D341Med (cell line): ENCODE data around the gene PBX4.

Source experiments
- DNase-seq: peaks from one replicate; pipeline ENCODE4 v3.0.0; 2012; ENCODE audit warnings: low spot score

The PBX4 gene

DNA sequence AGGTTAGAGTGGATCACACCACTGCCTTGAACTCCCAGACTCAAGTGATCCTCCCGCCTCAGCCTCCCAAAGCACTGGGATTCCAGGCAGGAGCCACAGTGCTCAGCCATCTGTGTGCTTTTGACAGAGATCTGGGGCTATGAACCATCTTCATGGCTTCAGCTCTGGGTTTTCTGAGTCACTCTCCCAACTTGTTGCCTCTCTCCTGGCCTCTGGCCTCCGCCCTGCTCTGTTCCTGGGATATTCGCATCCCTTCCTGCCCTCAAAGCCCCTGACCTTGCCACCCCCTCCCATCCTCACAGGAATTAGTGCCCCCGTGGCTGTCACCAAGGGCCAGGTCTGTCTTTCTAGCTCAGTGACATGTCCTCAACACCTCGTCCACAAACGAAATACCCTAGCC, 30.7 kb upstream of the PBX4 start:
- DNase-seq, result no peak

DNA sequence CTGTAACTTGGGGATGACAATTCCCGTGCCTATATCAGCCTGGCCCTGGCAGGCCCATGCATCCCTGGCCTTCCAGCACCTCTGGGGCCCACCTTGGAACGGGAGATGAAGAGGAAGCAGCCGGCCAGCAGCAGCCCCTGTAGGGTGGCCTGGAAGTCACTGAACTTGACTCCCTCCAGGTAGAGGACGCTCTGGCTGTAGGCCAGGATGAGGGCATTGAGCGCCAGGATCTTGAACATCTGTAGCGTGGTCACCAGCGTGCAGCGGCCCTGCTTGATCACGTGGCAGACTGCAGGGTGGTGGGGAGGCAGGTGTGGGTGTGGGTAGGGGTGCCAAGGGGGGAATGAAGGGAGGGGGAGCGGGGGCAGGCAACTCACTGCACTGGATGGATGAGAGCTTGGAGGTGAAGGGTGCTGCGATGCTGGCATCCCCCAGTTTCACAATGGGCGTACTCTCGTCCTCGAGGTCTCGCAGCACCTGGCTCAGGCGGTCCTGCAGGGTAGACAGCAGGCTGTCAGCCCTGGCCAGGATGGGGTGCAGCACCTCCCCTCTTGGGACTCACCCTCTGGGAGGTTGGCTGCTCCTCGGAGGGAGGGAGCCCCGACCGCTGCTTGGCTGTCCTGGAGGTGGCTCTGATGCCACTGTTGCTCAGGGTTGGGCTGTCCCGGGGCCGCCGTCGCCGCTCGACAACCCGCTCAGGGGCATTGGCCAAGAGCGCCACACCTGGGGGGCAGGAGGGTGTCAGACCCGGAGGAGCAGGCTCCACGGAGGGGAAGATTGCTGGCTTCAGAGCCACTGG, 28.7 kb upstream of the PBX4 start:
- DNase-seq, result no peak

DNA sequence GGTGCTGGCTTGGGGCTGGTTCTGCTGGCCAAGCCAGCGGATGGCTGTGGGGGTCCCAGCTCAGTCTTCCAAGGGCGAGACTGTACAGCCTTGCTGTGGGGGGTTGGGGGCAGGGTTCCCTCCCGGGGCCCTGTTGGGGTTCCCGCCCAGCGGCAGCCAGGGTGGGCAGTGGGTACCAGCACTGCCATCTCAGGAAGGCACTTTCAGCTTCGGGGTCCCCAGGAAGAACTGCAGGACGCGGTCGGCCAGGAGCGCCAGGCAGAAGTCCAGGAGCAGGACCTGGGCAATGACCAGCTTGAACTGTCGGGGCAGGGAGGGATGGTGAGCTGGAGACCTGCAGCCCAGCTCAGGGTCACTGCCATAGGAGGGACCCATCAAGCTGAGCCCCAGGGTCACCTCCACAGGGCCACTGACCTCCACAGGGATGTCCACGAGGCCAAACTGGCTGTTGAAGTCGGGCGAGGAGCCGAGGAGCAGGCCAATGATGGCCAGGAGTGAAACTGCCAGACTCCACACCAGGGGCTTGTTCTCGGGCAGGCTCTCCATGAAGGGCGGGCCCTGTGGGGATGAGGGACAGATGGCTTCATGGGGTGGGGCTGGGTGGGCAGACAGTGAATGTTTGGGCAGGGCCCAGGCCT, 26.9 kb upstream of the PBX4 start:
- no peak for DNase-seq

DNA sequence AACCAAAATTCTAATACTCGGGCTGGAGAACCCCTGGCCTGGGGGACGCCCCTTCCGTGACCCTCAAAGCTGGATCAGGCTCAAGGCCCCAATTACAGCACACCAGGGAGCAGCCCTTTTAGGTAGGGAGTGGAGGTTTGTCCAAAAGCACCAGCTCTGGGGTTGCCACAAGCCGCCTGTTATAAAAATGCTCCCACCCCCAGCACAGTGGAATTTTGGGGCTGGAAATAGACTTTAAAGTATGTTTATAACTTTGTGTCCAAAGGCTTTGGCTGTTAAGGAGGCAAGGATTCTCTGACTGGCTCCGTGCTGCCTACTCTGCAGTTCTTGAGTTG, 25.5 kb upstream of the PBX4 start:
- DNase-seq, result no peak

DNA sequence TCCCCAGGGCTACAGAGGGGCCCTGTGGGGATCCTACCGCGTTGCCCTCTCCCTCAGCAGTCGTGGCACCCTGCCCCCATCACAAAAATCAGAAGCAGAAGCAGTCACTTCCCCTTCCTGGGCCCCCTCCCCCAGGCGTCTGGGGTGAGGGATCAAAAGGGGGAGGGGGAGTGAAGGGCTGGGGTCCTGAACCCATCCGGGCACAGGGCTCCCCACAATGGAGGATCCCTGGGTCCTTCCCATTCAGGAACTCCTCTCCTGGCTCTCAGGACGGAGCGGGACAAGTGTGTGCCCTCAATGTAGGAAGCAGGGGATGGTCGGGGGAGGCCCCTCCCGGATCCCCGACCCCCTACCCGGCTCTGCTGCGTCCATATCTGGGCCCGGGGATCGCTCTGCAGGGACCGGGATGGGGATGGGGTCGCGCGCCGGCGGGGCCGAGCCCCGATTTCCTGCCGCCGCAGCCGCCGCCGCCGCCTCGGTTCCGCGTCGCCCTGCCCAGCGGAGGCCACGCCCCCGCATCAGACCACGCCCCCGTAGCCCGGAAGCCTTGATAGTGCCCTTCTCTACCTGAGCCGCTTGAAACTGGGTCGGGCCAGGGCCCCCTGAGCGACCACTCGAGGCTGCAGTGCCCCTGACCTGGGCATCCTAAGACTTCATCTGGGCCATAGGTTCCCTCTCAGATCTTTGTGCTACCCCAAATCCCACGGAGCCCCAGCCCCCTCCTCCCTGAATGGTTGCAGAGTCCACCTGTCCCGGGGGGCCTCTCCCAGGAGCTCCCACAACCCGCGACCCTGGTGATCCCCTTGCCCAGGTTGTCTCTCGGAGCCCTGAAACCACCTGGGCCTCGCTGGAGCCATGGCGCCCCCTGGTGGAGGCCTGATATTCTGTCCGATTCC, 24.9 kb upstream of the PBX4 start, which contains the start of gene GMIP:
Gene GMIP (minus strand): TSS at position 500 of the 896 bp plus-strand sequence. CDS start 128 bp downstream, at position 372.
- DNase-seq, result peak; percentile 89

DNA sequence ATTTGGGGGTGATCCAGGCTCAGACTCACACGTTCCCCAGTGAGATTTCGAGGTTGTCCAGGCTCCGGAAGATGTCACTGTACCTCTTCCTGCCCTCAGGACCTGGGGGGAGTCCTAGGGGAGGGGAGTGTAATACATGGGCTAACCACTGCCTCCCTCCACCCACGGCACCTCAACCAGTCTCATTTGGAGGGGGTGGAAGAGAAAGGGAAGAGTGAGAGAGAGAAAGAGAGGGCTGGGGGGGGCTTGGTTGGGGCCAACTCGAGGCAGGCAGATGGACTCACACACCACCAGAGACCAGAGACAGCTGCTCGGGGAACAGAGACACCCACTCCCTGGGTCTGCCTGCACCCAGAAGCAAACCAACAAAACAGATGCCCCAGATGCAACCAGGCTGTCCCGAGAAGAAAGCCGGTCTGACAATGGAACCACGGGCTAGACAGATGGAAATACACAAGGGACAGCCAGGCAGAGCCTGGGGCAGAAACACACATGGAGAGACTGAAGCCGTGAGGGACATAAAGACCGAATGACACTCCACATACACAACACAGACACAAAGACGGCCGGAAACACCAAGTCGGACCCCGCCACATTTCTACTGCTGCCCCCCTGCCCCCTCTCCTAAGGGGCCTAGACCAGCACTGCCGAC, 24.1 kb upstream of the PBX4 start:
- peak; percentile 62 for DNase-seq

DNA sequence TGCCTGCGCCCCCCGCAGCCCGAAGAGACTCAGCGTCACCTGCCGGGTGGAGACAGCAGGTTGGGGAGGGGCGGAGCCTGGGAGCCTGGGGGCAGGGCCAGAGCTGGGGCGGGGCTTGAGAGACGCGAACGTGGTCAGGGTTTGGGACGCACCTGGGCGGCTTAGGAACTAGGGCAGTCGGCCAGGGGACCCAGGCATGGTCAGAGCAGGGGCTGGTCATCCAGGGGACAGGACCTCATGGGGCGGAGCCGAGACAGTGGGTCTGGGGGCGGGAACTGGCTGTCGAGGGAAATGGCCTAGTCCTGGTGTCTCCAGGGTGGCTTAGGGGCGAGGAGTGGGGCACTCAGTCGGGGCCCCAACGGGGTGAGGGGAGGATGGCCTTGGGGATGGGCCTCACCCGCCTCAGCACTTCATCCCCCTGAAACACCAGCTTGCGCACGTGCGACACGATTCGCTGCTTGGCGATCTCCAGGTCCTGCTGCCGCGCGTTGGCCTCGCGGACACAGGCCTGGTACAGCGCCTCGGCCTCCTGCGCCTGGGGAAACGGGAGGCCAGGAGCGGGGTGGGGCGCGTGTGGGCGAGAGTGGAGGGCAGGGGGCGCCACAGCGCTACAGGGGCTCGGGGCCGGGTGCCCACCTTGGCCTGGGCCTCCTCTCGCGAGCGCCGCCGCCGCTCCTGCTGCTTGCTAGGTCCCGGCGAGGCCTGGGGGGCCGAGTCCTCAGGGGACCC, 19.2 kb upstream of the PBX4 start:
- no peak for DNase-seq

DNA sequence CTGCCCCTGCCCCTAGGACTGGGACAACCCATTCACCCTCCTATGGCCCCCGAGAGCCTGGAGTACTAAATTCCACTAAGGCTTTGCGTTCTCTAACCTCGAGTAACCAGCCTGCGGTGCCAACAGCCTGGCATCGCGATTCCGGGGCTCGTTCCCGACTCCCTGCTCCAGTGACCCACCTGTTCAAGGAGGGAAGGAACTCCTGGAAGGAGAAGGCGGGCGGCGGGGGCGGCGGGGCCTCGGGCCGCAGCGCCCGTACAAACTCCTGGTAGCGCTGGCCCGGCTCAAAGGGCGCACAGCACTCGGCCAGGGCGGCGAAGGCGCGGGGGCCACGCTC, 18.7 kb upstream of the PBX4 start:
- no peak for DNase-seq

DNA sequence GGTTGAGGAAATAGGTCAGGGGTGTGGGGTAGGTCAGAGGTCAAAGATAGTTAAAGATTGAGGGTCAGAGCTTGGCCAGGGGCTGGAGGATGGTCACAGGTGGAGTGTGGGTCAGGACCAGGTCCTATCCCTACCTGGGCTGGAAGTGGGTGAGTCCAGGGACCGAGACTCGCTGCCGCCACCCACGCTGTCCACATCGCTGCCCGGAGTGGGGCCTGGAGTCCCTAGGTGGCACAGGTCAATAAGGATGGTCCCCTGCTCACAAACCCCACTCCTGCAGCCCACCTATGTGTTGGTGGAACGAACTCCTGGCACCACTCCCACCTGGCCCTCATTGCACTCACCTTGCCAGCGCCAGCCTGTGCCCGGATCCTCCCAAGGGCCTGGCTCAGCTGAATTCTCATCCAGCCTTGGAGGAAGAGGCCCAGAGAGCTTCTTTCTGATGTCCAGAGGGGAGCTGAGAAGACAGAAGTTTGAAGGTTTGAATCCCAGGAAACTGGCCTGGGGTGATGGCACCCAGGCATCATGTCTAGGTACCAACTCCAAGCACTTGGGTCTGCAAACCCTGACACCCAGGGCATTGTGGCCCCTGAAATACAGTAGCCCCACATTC, 18.2 kb upstream of the PBX4 start:
- no peak for DNase-seq

DNA sequence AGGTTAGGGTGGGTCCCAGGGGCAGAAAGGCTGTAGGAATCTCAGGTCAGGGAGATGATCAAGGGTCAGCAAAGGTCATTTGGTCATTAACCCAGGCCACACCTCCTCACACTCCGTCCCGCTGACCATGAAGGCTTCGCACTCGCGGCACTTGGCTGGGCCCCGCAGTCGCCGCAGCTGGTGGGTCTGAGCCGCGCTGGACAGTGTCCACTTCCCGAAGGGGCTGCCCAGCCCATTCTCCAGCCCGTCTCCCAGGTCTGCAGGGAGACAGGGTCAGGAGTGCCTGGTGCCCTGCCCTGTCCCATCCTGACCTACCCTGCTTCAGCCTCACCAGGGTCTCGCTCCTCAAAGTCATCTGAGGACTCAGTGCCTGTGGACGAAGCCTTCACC, 16.8 kb upstream of the PBX4 start:
- no peak for DNase-seq

DNA sequence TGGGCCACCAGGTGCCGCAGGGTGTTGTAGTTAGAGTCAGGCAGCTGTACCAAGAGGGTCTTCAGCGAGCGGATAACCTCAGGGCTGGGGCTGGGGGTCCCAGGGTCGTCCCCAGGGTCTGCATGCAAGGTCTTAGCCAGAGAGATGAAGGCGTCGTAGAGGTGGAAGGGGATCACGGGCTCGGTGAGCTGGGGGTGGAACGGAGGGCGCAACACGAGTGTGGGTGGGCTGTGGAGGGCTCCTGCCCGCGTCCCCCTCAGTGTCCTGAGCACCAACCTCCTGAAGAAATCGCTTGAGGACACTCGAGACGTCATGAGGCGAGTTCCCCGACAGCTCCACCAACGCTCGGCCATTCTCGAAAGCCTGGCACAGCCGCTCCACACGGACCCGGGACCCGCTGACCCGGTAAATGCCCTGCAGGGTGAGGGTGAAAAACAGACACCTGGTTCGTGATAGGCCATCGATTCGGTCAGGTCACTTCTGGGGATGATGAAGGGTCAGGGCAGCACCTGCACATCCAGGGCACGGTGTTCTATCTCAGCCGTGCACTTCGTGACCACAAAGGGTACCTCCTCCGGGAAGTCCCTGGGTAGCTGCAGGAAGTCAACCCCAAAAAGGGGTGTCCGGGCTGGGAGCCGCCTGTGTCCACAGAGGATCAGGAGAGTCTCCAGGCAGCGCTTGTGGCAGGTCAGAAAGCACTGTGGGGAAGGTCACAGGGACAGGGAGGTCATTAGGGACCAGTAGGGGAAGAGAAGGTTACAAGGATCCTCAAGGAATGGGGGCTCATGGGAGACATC, 16.2 kb upstream of the PBX4 start:
- no peak for DNase-seq

DNA sequence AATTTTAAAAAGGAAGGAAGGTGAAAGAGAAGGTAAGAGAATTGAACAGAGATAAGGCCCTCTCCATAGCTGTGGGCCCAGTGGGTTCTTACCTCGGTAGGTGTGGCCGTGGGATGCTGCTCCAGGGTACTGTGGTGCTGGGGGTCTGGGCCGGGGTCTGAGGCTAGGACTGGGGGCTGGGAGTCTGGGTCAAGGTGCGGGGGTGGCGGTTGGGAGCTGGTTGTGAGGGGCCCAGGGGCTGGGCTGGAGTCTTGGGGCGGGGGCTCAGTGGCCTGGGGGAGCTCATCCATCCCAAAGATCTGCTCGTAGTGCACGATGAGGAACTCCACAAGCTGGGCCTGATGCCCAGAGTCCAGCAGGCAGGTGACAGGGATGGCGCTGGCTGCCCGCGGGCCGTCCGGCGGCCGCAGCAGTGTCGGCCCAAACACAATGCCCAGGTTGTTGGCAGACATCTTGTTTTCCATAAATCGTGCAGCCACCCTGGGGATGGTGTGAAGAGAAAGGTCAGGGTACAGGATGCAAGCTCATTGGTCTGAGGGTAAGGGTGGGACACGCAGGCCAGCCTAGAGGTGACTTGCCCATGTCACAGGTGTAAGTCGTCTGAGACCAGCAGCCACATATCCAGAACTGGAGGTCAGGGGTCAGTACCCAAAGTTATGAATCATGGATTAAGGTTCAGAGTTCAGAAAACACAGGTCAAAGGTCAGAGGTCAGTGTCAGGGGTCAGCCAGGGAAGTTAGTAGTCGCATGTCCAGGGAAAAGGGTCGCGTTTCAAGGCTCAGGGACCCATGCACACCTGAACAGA, 15.4 kb upstream of the PBX4 start:
- DNase-seq, result no peak

DNA sequence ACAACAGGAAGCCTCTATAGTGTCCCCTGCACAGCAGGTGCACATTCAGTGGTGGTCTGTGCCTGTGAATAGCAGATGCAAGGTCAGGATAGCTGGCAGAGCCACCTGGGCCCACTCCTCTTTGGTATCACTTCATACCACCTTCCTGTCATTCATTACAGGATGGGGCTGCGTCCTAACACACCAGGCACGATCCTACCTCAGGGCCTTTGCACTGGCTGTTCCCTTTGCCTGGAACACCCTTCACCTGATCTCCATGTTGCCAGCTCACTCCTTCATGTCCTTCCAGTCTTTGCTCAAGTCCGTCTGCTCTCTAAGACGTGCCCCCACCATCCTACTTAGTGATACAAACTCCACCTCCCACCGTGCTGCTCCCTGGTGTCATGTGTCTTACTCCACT, 14.2 kb upstream of the PBX4 start:
- DNase-seq, result no peak

DNA sequence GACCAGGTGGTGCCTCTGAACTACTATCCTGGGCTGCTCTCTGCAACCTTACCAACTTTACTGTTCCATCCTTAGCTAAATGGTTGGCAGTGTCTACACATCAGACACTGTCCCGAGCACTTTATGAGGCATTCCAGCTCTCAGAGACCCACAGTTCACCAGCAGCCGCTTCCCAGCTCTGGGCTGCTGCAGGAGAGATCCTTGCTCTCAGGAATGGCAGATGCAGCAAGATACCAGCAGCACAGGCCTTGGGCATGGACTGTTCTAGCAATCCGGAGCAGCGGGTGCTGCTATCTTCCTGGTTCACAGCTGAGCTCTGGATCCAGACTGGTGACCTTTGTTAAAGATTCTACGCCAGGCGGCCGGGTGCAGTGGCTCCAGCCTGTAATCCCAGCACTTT, 12.9 kb upstream of the PBX4 start:
- no peak for DNase-seq

DNA sequence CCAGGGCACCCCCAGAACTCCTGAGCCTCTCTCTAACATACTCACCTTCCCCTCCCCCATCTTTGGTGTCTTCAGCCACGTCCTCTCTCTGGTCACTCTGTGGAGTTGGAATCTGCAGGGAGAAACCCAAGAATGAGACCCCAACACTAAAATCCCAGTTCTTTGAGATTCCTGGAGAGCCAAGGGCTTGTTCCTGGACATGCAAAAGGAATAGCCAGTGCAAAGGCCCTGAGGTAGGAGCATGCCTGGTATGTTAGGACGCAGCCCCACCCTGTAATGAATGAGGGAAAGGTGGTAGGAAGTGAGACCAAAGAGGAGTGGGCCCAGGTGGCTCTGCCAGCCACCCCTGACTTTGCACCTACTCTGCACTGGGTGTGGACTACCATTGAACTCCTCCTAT, 11.9 kb upstream of the PBX4 start:
- no peak for DNase-seq

DNA sequence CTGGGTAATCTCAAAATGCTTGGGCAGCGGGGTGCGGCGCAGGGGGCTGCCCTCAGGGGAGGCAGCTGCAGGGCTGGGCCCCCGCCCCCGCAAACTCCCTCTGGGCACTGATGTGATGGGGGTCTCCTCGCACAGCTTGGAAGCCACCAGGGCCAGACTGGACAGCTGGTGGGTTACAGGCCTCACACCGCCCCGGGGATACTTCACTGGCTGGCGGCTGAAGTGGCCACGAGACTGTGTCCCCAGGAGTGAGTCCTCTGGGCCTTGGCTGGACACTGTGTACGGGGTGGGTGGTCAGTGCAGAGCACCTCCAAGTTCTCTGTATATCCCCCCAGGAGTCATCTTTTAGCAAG, 11.6 kb upstream of the PBX4 start:
- no peak for DNase-seq

DNA sequence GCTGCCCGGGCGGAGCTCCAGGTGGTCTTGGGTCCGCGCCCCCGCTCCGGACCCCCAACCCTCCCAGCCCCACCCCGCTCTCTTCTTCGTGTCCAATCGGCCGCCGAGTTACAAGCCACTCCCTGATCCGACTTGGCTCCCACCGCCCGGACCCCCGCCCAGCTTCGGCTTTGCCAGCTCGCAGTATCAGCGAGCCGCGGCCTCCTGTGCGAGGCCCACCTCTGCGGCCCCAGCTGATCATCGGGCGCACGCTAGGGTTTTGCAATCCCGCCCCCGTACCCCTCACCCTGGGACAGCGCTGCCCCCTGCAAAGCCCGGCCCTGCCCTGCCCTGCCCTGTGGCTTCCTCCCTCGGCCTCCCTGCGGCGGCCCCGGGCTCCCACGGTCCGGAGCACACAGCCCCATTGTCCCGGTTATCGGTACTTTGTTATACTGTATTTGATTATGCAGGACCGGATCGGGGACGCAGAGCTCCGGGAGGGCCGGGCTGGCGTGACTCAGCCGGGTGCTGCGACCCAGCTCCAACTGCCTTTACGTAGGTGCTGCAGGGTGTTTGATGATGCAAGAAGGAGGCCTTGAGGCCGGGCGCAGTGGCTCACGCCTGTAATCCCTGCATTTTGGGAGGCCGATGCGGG, 10.1 kb upstream of the PBX4 start:
- peak; percentile 73 for DNase-seq

DNA sequence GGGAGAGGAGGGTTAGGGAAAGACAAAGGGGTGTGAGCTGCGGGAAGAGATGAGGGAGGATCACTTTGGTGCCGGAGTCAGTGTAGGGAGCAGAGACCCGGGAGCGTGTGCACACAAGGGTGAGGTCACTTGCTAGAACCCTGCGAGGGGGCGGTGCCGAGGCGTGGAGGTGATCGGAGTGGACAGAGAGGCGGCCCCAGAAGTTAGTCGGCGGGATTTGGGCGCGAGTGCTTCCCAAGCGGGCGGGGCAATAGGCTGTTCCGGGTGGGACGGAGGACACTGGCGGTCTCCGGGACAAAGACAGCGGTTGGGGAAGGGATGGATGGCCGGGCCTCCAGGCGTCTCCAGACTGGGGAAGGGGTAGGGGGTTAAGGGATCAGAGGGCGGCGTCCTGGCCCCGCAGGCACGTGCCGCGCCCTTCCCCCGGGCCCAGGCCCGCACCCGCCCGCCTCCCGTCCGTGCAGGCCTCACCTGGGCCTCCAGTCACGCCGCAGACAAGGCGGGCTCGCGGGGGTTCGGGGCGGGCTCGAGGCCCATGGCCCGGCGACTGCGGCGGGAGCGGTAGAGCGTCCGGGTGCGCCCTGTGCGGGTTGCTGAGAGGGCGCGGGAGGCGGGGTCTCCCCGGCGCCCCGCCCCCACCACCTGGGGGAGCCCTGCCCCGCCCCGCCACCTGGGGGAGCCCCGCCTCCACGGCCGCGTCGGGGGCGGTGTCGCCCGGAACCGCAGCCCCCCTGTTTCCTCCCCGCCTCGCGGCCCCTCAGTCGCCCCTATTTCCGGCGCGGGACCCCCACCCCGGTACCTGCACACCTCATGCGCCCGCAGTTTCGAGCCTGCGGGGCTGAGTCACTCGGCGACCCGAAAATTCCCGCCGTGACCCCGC, 9.4 kb upstream of the PBX4 start, which contains the start of gene LPAR2:
Gene LPAR2 (minus strand): TSS at position 600 of the 880 bp plus-strand sequence. CDS start 945 bp downstream, outside the sequence.
- DNase-seq, result peak; percentile 87
